SK-N-SH (cell line): ENCODE measurements around the gene ARFGEF2.

ENCODE experiments used
- CTCF ChIP-seq: fragments of 200-600 bp; sonication (generic); IDR thresholded peaks from 2 replicates; pipeline ENCODE4 v1.6.1; 2017; ENCODE audit warnings: antibody characterized with exemption, mild to moderate bottlenecking, moderate library complexity
- EP300 ChIP-seq, 2 experiments: IDR thresholded peaks; 2 replicates each; pipeline versions ENCODE4 v1.4.0 to v1.6.1; 2012; ENCODE audit warnings: borderline replicate concordance in 1 of 2, low read depth in 1 of 2, low read length in 1 of 2
- EZH2phosphoT487 ChIP-seq: fragments of 200-600 bp; sonication (generic); IDR thresholded peaks from 2 replicates; pipeline ENCODE4 v1.6.1; 2017; ENCODE audit warnings: low read depth, mixed run types, mild to moderate bottlenecking, antibody characterized with exemption, moderate library complexity, borderline replicate concordance
- JUND ChIP-seq: IDR thresholded peaks from 2 replicates; pipeline ENCODE4 v1.4.0; 2012
- MAX ChIP-seq: IDR thresholded peaks from 2 replicates; pipeline ENCODE4 v1.4.0; 2012; ENCODE audit warnings: low read depth
- PBX3 ChIP-seq: IDR thresholded peaks from 2 replicates; pipeline ENCODE4; 2012
- POLR2AphosphoS5 ChIP-seq: IDR thresholded peaks from 2 replicates; pipeline ENCODE4 v1.6.1; 2012; ENCODE audit warnings: low read depth, low read length
- RAD21 ChIP-seq: IDR thresholded peaks from 2 replicates; pipeline ENCODE4 v1.6.1; 2012; ENCODE audit warnings: mild to moderate bottlenecking, low read length
- REST ChIP-seq: IDR thresholded peaks from 2 replicates; pipeline ENCODE4 v1.6.1; 2012; ENCODE audit warnings: mild to moderate bottlenecking, low read depth, low read length, moderate library complexity
- RFX5 ChIP-seq: IDR thresholded peaks from 2 replicates; pipeline ENCODE4 v1.6.1; 2012; ENCODE audit warnings: mild to moderate bottlenecking, improper control_type of control experiment, low read length
- SMC3 ChIP-seq: IDR thresholded peaks from 2 replicates; pipeline ENCODE4 v1.6.1; 2012; ENCODE audit warnings: low read depth, low read length, improper control_type of control experiment
- TAF1 ChIP-seq: IDR thresholded peaks from 2 replicates; pipeline ENCODE4 v1.6.1; 2012; ENCODE audit warnings: low read depth, mild to moderate bottlenecking, low read length, moderate library complexity, borderline replicate concordance
- ZBTB33 ChIP-seq: IDR thresholded peaks from 2 replicates; pipeline ENCODE4 v1.4.0; 2012; ENCODE audit warnings: low read depth, borderline replicate concordance

GRCh38 chr20:49037962-49038387 lies 116.5 kb downstream of the ARFGEF2 start:
- TF ChIP-seq SMC3 (no peak), MAX (no peak), TAF1 (no peak), PBX3 (no peak), CTCF (no peak), EP300 (IDR thresholded peaks at IDR 0.05; ENCODE audit: borderline replicate concordance in 1 of 2, low read depth in 1 of 2, low read length in 1 of 2) (no peak), ZBTB33 (no peak), POLR2AphosphoS5 (no peak), REST (no peak), EZH2phosphoT487 (no peak), JUND (no peak), RFX5 (no peak), RAD21 (no peak)
